Stimulated activated naive CD4-positive, alpha-beta T cell treated with Interleukin-2 at 50 U/mL for 16 hours (primary cell): ENCODE measurements around the gene F11.
"Not testable (repeated sequence)": the region's sequence is repeated elsewhere in the genome, so short reads cannot be mapped to it uniquely, and the experiment has no call there.

Experiments used
- DNase-seq: peaks from one replicate; lab custom pipeline; 2025; lab: John Stamatoyannopoulos, UW

The F11 gene

GRCh38 chr4:186249785-186250754 is 15.9 kb upstream of the F11 start:
- no peak for DNase-seq

- DNase-seq, result no peak
These were observed 15.2 kb upstream of the F11 start for GRCh38 chr4:186250760-186251159.

GRCh38 chr4:186255122-186255521 is 10.9 kb upstream of the F11 start:
- DNase-seq, result no peak

DNA sequence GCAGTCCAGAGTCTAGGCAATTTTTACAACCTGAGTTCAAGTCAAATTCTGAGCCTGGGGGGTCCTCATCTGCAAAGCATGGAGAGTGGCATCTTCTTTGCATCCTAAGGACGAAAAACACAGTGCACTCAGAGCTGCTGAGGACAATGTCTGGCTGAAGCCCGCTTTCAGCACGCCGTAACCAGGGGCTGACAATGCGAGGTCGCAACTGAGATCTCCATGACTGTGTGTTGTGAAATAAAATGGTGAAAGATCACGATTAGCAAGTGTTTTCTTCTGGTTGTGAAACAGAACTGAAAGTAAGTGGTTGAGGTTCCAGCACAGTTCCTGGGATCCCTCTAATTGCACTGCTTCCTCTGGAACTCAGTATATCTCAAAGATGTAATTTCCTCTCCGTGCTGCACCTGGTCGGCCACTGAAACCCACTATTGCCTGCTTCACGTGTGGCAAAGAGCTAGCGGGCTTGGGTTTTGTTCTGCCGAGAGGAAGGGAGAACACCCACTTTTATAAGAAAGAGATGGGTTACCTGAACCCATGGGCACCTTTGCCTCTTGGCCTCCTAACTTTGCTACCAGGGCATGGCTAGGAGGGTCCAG is 7.7 kb upstream of the F11 start:
- no peak for DNase-seq

DNA sequence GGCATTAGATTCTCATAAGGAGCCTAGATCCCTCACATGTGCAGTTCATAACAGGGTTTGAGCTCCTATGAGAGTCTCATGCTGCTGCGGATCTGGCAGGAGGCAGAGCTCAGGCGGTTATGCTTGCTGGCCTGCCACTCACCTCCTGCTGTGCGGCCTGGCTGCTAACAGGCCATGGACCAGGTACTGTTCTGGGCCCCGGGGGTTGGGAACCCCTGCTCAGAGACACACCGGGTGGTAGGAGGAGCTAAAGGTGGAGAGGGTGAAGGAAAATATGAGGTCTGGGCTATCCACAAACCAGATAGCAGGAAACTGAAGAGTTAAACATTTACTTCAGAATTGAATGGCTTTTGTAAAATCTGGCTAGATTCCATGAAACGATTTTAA is 5.9 kb upstream of the F11 start:
- DNase-seq, result no peak

DNA sequence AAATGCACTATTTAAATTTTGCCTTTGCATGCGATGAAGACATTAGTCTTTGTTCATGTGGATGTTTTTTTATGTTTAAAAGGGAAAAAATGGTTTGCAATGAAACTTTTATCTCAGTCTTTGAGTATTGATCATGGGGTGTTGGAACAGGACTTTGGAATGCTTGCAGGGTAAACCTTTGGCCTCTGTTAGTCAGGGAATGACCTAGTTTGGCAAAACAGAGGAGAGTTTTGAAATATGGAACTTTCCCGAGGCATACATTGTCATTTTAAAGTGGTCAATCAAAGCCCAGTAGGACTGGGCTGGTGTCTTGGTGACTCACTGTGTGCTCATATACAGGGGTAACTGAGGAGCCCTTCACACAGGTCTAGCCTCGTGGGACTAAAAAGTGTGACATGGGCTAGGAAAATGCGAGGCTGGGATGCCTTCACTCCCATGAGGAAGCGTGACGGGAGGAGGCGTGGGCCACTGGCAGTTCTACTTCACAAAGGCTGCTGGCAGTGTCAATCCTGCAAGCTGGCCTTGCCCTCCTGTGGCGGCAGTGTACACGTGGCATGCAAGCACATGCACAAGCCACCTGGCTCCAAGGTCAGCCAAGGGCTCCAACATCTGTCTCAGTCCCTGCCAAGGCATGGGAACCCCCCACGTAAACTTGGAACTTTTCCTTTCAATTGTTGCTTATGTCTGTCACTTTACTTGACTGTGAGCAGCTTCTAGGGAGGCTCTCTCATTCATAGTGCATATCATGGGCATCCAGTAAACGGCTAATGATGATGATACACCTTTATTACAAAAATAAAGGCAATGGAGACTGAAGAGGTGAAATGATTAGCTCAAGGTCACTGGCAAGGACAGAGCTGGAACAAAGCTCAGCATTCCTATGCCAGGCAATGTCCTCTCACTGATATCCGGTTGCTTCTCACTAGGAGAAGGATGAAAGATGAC is 5.2 kb upstream of the F11 start:
- DNase-seq, result no peak

GRCh38 chr4:186264660-186265059 is 1.3 kb upstream of the F11 start:
- no peak for DNase-seq

GRCh38 chr4:186265250-186265649 is 739 bp upstream of the F11 start:
- not testable (repeated sequence) for DNase-seq

DNA sequence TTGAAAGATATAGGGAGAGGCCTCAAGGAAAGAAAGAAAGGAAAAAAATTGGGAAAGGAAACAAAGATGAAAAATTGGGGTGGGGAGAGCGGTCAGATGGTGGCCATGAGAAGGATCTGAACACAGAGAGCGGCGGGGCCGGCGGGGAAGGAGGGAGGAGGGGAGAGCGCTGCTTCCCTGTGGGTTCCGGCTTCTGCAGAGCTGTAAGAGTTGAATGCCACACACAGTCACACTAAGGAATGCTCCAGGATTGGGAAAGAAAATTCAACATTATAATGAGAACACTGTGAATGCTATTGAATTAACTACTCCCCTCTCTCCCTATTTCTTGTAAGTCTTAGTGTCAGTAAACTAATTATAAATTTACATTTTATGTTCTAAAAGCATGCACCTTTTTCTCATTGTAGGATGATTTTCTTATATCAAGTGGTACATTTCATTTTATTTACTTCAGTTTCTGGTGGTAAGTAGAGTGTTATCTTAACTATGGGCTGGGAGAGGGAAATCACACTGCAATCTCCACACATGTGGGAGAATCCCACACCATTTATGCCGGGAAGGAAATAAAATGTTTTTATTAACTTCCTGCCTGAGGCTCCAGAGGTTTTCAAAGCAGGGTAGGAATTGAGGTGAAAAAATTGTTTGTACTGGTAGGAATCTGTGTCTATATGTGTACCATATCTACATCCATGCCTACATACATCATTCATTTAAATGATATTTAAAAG is 904 bp downstream of the F11 start:
- DNase-seq, result no peak

DNA sequence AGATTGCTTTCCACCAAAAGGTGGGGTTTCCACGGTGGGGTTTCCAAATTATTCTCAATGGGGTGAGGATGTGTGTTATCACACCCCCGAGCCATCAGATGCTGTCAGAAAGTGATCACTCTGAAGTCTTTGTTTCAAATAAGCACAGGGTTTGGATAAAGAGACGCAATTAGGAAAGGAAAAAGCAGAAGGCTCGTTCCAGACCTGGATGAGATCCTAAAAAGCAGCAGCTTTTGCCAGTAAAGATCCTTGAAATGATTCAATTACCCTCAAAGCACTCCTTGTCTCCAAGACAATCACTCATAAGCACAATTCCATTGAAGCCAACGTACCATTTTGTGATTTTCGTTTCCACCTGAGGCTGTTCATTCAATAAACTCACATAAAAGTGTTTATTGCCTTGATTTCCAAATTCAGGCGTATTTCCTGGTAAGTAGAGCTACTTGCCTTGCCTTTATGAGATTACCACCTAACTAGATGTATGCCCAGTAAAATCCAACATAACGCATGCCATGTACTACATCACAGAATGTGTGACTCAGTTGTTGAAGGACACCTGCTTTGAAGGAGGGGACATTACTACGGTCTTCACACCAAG is 5.2 kb downstream of the F11 start:
- no peak for DNase-seq

GRCh38 chr4:186272699-186273391 is 6.9 kb downstream of the F11 start:
- DNase-seq, result no peak

DNA sequence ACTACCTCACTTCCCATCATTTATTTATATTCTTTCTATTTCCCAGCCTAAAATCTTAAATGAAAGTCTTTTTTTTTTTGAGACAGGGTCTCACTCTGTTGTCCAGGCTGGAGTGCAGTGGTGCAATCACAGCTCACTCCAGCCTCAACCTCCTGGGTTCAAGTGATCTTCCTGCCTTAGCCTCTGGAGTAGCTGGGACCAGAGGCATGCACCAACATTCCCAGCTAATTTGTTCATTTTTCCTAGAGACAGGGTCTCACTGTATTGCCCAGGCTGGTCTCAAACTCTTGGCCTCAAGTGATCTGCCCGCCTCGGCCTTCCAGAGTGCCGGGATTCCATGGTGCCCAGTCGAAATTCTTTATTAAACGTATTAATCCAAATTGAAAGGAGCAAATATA is 7.4 kb downstream of the F11 start:
- not testable (repeated sequence) for DNase-seq

DNA sequence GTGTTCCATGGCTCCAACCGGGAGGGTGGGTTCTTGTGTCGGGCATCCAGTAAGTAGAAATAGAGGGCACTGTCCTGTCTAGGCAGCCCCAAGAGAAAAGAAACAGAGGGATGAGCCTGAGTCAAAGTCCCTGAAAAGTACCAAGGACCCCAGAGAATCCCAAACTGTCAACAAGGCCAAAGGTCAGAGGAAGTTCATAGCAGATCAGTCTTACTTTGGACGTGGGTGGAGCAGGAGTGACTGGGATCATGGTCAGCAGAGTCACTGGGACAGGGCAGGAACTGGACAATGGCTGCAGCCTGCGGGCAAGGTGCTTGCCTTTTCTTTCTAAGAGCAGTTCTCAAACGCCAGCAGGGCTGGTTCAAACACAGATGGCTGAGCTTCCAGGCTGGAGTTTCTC is 17.3 kb downstream of the F11 start:
- DNase-seq, result no peak

GRCh38 chr4:186285147-186285546 is 19.2 kb downstream of the F11 start:
- DNase-seq, result no peak

DNA sequence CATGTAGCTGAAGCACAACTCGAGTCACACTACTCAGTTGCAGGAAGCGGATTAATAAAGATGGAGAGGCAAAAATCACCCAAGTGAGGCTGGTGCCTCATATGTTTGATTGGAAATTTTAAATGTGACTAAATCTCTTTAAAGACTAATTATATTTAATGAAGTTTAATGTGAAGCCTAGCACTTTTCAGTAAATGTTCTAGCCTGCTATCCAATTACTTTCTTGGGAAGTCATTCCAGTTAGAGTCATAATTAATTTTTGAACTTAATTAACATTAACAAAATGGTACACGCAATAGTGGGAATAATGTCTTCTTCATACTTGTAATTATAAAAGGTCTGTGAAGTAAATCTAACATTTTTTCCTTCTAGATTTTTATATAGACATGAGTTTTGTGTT is 20.6 kb downstream of the F11 start:
- DNase-seq, result no peak

GRCh38 chr4:186291256-186291890 is 25.4 kb downstream of the F11 start:
- DNase-seq, result no peak

DNA sequence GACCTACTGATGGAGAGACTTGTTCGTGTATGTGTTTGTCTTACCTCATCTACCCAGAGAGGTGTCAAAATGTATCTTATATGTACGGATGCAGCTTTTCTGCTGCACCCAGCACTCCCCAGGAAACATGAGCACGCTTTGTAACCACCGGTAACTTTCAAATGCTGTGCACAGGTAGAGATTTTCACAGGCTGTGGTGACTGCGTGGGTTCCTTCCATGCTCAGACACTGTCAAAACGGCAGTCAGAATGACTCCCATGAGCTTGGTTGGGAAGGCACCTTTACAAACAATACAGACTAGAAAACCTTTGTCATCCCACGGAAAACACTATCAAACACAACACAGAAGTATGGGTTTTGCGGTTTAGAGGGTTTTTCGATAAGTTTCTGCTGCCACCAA is 28.2 kb downstream of the F11 start:
- DNase-seq, result no peak

DNA sequence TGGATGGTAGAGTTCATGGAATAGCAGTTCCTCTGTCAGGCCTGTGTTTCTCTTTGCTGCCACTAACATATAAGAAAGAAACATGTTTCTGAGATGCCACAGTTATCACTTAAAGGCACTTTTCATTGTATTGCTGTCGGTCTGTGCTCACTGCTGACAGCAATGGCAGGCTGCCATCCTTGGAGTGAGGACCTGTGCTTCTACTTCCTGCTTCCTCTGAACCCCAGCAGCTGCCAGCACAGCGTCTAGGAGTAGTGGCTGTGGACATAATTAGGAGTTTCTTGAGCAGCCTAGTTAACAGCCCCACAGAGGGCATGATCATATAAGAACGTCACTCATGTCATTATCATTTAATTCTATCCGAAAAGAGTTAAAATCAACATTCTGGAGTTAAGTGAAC is 30.5 kb downstream of the F11 start:
- DNase-seq, result no peak

DNA sequence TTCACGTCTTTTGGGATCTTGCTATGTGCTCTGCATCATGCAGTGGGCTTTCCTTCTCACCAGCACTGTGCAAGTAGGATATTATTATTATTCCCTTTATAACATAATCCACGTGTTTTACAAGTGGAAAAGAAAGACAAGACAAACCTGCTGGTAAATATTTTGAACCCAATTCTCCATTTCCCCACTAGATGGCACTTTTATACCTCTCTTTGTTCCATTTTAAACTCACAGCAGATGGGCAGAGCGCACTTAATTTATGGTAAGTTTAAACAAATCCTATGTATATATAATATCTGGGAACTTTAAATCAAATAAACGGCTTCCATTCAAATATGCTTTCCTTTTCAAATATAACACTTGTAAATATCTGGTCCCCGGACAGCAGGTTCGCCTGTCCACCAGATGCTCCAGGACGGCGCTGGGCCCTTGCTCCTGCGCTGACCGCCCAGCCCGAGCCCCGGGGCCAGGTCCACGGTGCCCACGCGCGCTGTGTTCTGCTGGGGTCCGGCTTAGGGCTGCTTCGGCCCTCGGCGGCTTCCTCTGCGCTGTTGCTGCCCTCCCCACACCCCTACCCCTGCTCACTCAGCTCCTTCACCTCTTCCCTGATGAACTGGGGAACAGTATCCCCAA is 31.1 kb downstream of the F11 start:
- DNase-seq, result no peak
